CD14-positive monocyte (primary cell): Measurements from ENCODE around the gene RHBDL3. TPM values are rescaled to one million over a fixed set of nuclear protein-coding genes. Genes with fewer than 3 reads are reported as not detected.

Experiments used
- DNase-seq, 3 donors: peaks; one replicate each; pipeline ENCODE4 v3.0.0-alpha.2; 2011 to 2022
- H2AFZ ChIP-seq: 2 replicates; pipeline ENCODE4 v1.6.0; 2012; ENCODE audit warnings: mild to moderate bottlenecking, low read depth, low read length, inconsistent platforms; ENCODE audit not compliant: insufficient read depth, poor library complexity, severe bottlenecking
- H3K27ac ChIP-seq, 2 donors: 1 replicate in 1 of 2; 2 replicates in 1 of 2; pipeline ENCODE4 v1.5.1; 2012 to 2013; ENCODE audit warnings: low read length in 2 of 2, control low read depth in 1 of 2, inconsistent platforms in 1 of 2, low read depth in 1 of 2, mild to moderate bottlenecking in 1 of 2
- H3K27me3 ChIP-seq, 2 donors: one replicate each; pipeline versions ENCODE4 v1.6.0 to v1.6.1; 2011 to 2013; ENCODE audit warnings: low read length in 2 of 2; ENCODE audit not compliant: control insufficient read depth in 2 of 2, insufficient read depth in 2 of 2
- H3K36me3 ChIP-seq, 2 donors: replicated peaks in 1 of 2; 1 replicate in 1 of 2; 2 replicates in 1 of 2; pipeline versions ENCODE4 v1.5.1 to v1.6.1; 2012 to 2013; ENCODE audit warnings: low read length in 2 of 2, control low read depth in 1 of 2, inconsistent platforms in 1 of 2, mild to moderate bottlenecking in 1 of 2; ENCODE audit not compliant: insufficient read depth in 2 of 2, control insufficient read depth in 1 of 2
- H3K4me1 ChIP-seq, 2 donors: 1 replicate in 1 of 2; 2 replicates in 1 of 2; pipeline versions ENCODE4 v1.5.1 to v1.6.1; 2012 to 2013; ENCODE audit warnings: low read length in 2 of 2, control low read depth in 1 of 2, inconsistent platforms in 1 of 2, mild to moderate bottlenecking in 1 of 2, moderate library complexity in 1 of 2; ENCODE audit not compliant: insufficient read depth in 2 of 2, control insufficient read depth in 1 of 2
- H3K4me2 ChIP-seq: replicated peaks from 2 replicates; pipeline ENCODE3; 2012; ENCODE audit warnings: low read length, moderate library complexity, mild to moderate bottlenecking; ENCODE audit not compliant: poor library complexity, severe bottlenecking; ENCODE audit errors: extremely low read depth
- H3K4me3 ChIP-seq, 3 experiments: fragments of 200-600 bp in 1 of 3; sonication (generic) in 1 of 3; replicated peaks in 1 of 3; 1 replicate in 2 of 3; 2 replicates in 1 of 3; pipeline ENCODE4 v1.5.1; 2011 to 2013; ENCODE audit warnings: low read length in 3 of 3, mild to moderate bottlenecking in 3 of 3, control low read depth in 2 of 3, low read depth in 2 of 3, inconsistent platforms in 1 of 3, moderate library complexity in 1 of 3
- H3K79me2 ChIP-seq: 2 replicates; pipeline ENCODE4 v1.6.0; 2012; ENCODE audit warnings: mild to moderate bottlenecking, control low read depth, inconsistent platforms, low read length, moderate library complexity; ENCODE audit not compliant: insufficient read depth
- H3K9ac ChIP-seq: 2 replicates; pipeline ENCODE4 v1.6.0; 2017; ENCODE audit warnings: low read length, mild to moderate bottlenecking; ENCODE audit not compliant: insufficient read depth, poor library complexity, severe bottlenecking
- H3K9me3 ChIP-seq, 2 donors: replicated peaks in 1 of 2; 1 replicate in 1 of 2; 2 replicates in 1 of 2; pipeline versions ENCODE4 v1.5.1 to v1.6.1; 2012 to 2013; ENCODE audit warnings: low read length in 2 of 2, control low read depth in 1 of 2; ENCODE audit not compliant: control insufficient read depth in 1 of 2, insufficient read depth in 1 of 2
- H4K20me1 ChIP-seq: 2 replicates; pipeline ENCODE4 v1.6.0; 2012; ENCODE audit warnings: mild to moderate bottlenecking, low read length, control low read depth, moderate library complexity; ENCODE audit not compliant: insufficient read depth
- H3K27ac Mint-ChIP-seq, 7 donors: one replicate each; pipeline ENCODE4 v1.8.0; 2020; ENCODE audit warnings: mild to moderate bottlenecking in 7 of 7, mixed read lengths in 7 of 7, moderate library complexity in 6 of 7, inconsistent platforms in 2 of 7
- H3K27me3 Mint-ChIP-seq, 3 donors: one replicate each; pipeline ENCODE4 v1.8.0; 2021 to 2022; ENCODE audit warnings: low read depth in 3 of 3, mild to moderate bottlenecking in 3 of 3, mixed read lengths in 3 of 3, moderate library complexity in 3 of 3, inconsistent platforms in 1 of 3
- H3K36me3 Mint-ChIP-seq, 2 donors: one replicate each; pipeline ENCODE4 v1.8.0; 2020; ENCODE audit warnings: mixed read lengths in 2 of 2, inconsistent platforms in 1 of 2, mild to moderate bottlenecking in 1 of 2
- H3K4me1 Mint-ChIP-seq: one replicate; pipeline ENCODE4 v1.8.0; 2020; ENCODE audit warnings: mild to moderate bottlenecking, mixed read lengths
- H3K4me3 Mint-ChIP-seq, 2 donors: one replicate each; pipeline ENCODE4 v1.8.0; 2020; ENCODE audit warnings: mild to moderate bottlenecking in 2 of 2, mixed read lengths in 2 of 2, moderate library complexity in 1 of 2
- H3K9me3 Mint-ChIP-seq, 7 donors: one replicate each; pipeline ENCODE4 v1.8.0; 2020 to 2022; ENCODE audit warnings: mixed read lengths in 7 of 7, mild to moderate bottlenecking in 6 of 7, moderate library complexity in 6 of 7, inconsistent platforms in 2 of 7
- CTCF ChIP-seq: fragments of 200-600 bp; IDR thresholded peaks from one replicate; pipeline ENCODE4 v1.8.0; 2022; ENCODE audit warnings: antibody characterized with exemption, mild to moderate bottlenecking
- WGBS: methylation state at CpG from one replicate; pipeline ENCODE4 v1.1.5; 2013; ENCODE audit warnings: missing lambda C conversion rate; ENCODE audit not compliant: insufficient coverage; 5-methylcytosine and 5-hydroxymethylcytosine counted together
- intact Hi-C, 2 donors: fragments of 100-400 bp; cut with micrococcal nuclease; formaldehyde crosslinking; loops; one replicate each; pipeline versions ENCODE4 v1.15.0 to v1.15.1; 2023
- polyA plus RNA-seq, 3 donors: library from polyadenylated mRNA; depleted of rRNA in 1 of 3; unstranded in 2 of 3; stranded (reverse) in 1 of 3; fragments of 300-500 nt in 2 of 3; fragments of >200 nt in 1 of 3; fragmentation: Illumina TruSeq in 2 of 3; gene quantifications; 1 replicate in 2 of 3; 2 replicates in 1 of 3; pipeline ENCODE4 v1.2.3, GENCODE V29; 2012 to 2021

RHBDL3 gene
- polyA plus RNA-seq, 3 donors, result 0.05 TPM; not detected in 2

GRCh38 chr17:32241640-32242039 lies 24.0 kb upstream of the RHBDL3 start:
- H3K36me3 ChIP-seq, result no peaks in the 10 kb centered on the region
- H3K4me1 ChIP-seq, result peaks cover 11 to 26% of the 10 kb centered on the region in 2 donors
- no peak for DNase-seq
- peaks cover 47% of the 10 kb centered on the region for H3K4me1 Mint-ChIP-seq
- no peaks in the 10 kb centered on the region for H3K27me3 ChIP-seq
- no peaks in the 10 kb centered on the region for H3K9me3 ChIP-seq
- H3K4me3 ChIP-seq, result no peak overlapping the region
- no peak for TF ChIP-seq CTCF
- H3K27ac ChIP-seq, result no peak overlapping the region
- no peaks in the 10 kb centered on the region for H4K20me1 ChIP-seq
- H3K9ac ChIP-seq, result no peak overlapping the region
- no peak overlapping the region for H2AFZ ChIP-seq
- intact Hi-C loops, result no loop called here
- no peak overlapping the region for H3K4me3 Mint-ChIP-seq
- WGBS, result no CpG with 5 or more reads among the region's 1 CpG
- H3K79me2 ChIP-seq, result no peaks in the 10 kb centered on the region
- H3K36me3 Mint-ChIP-seq, result peaks cover 2 to 7% of the 10 kb centered on the region in 2 donors
- H3K27me3 Mint-ChIP-seq, result peaks cover 0 to 3% (median 3%) of the 10 kb centered on the region in 3 donors
- no peak overlapping the region for H3K4me2 ChIP-seq
- no peaks in the 10 kb centered on the region for H3K9me3 Mint-ChIP-seq
- H3K27ac Mint-ChIP-seq, result no peak overlapping the region

GRCh38 chr17:32249475-32249874 lies 16.2 kb upstream of the RHBDL3 start:
- H3K4me3 Mint-ChIP-seq, result no peak overlapping the region
- Histone ChIP-seq H3K4me1 (peaks cover 10 to 30% of the 10 kb centered on the region in 2 donors), H4K20me1 (no peaks in the 10 kb centered on the region), H3K9me3 (no peaks in the 10 kb centered on the region), H3K36me3 (no peaks in the 10 kb centered on the region), H3K4me3 (no peak overlapping the region), H3K4me2 (no peak overlapping the region), H3K79me2 (no peaks in the 10 kb centered on the region), H3K9ac (no peak overlapping the region), H3K27me3 (no peaks in the 10 kb centered on the region), H3K27ac (no peak overlapping the region), H2AFZ (no peak overlapping the region)
- peaks cover 0 to 6% (median 0%) of the 10 kb centered on the region in 7 donors for H3K9me3 Mint-ChIP-seq
- peaks cover 0 to 4% (median 2%) of the 10 kb centered on the region in 3 donors for H3K27me3 Mint-ChIP-seq
- peaks cover 0 to 1% of the 10 kb centered on the region in 2 donors for H3K36me3 Mint-ChIP-seq
- no peak for DNase-seq
- H3K27ac Mint-ChIP-seq, result no peak overlapping the region
- H3K4me1 Mint-ChIP-seq, result peaks cover 29% of the 10 kb centered on the region
- intact Hi-C loops, result no loop called here
- TF ChIP-seq CTCF, result no peak
- 100% methylated on average over 2 of the region's 3 CpGs for WGBS
